Measurements from ENCODE around the gene MMP23B. TPM values are rescaled to one million over a fixed set of nuclear protein-coding genes. Genes with fewer than 3 reads are reported as not detected.
"Not testable (repeated sequence)": the region's sequence is repeated elsewhere in the genome, so short reads cannot be mapped to it uniquely, and the experiment has no call there.

The MMP23B gene
- total RNA-seq, 4 donors from 2014 or later, result 1.8 to 5.9 (median 4.1) TPM

- Histone ChIP-seq H3K4me1 (peaks cover 0 to 14% (median 4%) of the 10 kb centered on the region in 4 donors), H3K27ac (no peak overlapping the region), H3K27me3 (peaks cover 0 to 8% of the 10 kb centered on the region in 2 donors), H3K36me3 (no peaks in the 10 kb centered on the region), H3K4me3 (no peak overlapping the region), H3K9me3 (no peaks in the 10 kb centered on the region)
- DNase-seq, result no peak
- TF ChIP-seq, protein P1, sequence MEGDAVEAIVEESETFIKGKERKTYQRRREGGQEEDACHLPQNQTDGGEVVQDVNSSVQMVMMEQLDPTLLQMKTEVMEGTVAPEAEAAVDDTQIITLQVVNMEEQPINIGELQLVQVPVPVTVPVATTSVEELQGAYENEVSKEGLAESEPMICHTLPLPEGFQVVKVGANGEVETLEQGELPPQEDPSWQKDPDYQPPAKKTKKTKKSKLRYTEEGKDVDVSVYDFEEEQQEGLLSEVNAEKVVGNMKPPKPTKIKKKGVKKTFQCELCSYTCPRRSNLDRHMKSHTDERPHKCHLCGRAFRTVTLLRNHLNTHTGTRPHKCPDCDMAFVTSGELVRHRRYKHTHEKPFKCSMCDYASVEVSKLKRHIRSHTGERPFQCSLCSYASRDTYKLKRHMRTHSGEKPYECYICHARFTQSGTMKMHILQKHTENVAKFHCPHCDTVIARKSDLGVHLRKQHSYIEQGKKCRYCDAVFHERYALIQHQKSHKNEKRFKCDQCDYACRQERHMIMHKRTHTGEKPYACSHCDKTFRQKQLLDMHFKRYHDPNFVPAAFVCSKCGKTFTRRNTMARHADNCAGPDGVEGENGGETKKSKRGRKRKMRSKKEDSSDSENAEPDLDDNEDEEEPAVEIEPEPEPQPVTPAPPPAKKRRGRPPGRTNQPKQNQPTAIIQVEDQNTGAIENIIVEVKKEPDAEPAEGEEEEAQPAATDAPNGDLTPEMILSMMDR (IDR thresholded peaks at IDR 0.05), result no peak
- TF ChIP-seq POLR2A (IDR thresholded peaks at IDR 0.05), result no peak
Observed at GRCh38 chr1:1594602-1595260, 37.2 kb upstream of the MMP23B start.

DNA sequence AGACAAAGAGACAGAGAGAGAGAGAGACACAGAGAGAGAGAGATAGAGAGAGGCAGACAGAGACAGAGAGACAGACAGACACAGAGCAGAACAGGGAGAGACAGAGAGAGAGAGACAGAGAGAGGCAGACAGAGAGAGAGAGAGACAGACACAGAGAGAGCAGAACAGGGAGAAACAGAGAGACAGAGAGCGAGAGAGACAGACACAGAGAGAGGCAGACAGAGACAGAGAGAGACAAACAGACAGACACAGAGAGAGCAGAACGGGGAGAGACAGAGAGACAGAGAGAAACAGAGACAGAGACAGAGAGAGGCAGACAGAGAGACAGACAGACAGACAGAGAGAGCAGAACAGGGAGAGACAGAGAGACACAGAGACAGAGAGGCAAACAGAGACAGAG lies 36.6 kb upstream of the MMP23B start:
- H3K36me3 ChIP-seq, H3K4me3 ChIP-seq, H3K9me3 ChIP-seq, H3K27ac ChIP-seq, DNase-seq: not testable (repeated sequence)
- Histone ChIP-seq H3K27me3 (peaks cover 0 to 11% of the 10 kb centered on the region in 2 donors), H3K4me1 (peaks cover 0 to 17% (median 5%) of the 10 kb centered on the region in 4 donors)

DNA sequence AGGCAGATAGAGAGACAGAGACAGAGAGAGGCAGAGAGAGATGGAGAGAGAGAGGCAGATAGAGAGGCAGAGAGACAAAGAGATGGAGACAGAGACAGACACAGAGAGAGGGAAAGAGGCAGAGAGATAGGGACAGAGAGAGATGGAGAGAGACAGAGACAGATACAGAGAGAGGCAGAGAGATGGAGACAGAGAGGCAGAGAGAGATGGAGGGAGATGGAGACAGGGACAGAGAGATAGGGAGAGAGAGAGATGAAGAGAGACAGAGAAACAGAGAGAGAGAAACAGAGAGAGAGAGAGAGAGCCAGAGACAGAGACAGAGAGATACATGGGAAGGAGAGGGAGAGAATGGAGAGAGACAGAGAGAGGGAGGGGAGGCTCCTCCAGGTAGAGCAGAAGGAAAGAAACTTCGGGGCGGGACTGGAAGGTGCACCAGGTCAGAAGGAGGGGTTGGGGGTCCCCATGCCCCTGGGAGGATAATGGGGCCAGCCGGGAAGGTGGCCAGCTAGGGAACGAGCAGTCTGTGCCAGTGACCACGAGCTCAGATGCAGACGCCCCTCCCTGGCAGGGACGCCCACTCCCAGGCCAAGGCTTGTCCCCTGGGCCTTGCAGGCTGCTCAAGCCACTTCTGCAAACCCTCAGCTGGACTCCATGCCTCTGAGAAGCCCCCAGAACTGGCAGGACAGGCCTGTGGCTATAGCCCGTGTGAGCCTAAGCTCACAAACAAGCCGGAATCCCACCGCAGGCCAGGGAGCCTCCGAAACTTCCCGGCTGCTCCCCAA lies 35.3 kb upstream of the MMP23B start:
- no peak for DNase-seq
- H3K4me3 ChIP-seq, result no peak overlapping the region
- TF ChIP-seq, protein P1 (IDR thresholded peaks at IDR 0.05), result no peak
- peaks cover 0 to 14% of the 10 kb centered on the region in 2 donors for H3K27me3 ChIP-seq
- H3K9me3 ChIP-seq, result no peaks in the 10 kb centered on the region
- H3K36me3 ChIP-seq, result no peaks in the 10 kb centered on the region
- H3K27ac ChIP-seq, result no peak overlapping the region
- H3K4me1 ChIP-seq, result peaks cover 0 to 22% (median 6%) of the 10 kb centered on the region in 4 donors

DNA sequence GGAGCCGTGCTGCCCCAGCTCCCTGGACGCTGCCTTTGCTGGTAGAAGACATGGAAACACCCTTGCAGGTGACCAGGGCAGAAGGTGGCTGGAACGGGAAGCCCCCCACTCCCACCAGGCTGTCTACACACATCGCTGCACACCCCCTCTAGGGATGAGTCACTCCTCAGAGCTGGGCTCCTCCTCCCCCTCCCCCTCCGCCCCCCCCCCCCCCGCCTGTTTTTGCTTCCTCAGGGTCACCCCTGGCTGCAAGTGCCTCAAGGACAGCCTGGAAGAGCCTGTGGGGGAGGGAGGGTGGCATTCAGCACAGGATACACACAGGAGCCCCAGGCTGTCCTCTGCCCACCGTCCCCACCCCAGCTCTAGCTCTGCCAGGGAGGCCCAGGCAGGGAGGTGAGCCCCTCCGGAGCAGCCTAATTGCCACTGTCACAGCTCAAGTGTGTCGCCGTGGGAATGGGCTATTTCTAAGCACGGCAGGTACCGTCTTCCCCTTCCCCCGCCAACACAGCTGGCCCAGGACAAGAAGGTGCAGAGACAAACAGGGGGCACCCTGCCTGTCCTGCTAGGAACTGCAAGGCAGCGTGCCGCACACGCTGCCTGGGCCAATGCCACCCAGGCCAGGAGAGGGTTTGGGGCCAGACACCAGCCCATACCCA lies 34.6 kb upstream of the MMP23B start:
- Histone ChIP-seq H3K27me3 (peaks cover 0 to 14% of the 10 kb centered on the region in 2 donors), H3K4me3 (no peak overlapping the region), H3K27ac (no peak overlapping the region), H3K36me3 (no peaks in the 10 kb centered on the region), H3K9me3 (no peaks in the 10 kb centered on the region), H3K4me1 (peaks cover 0 to 22% (median 6%) of the 10 kb centered on the region in 4 donors)
- TF ChIP-seq POLR2A (IDR thresholded peaks at IDR 0.05), result no peak
- TF ChIP-seq, protein P1 (IDR thresholded peaks at IDR 0.05), result peak in 3 of 6 experiments; percentile 42 to 47 (median 46)
- peak in 1 of 3 donors; percentile 54 for DNase-seq

GRCh38 chr1:1598051-1598719 lies 33.8 kb upstream of the MMP23B start:
- no peak for TF ChIP-seq POLR2A (IDR thresholded peaks at IDR 0.05)
- TF ChIP-seq, protein P1 (IDR thresholded peaks at IDR 0.05), result no peak
- no peaks in the 10 kb centered on the region for H3K36me3 ChIP-seq
- no peak for DNase-seq
- peaks cover 0 to 22% (median 6%) of the 10 kb centered on the region in 4 donors for H3K4me1 ChIP-seq
- H3K9me3 ChIP-seq, result no peaks in the 10 kb centered on the region
- no peak overlapping the region for H3K4me3 ChIP-seq
- H3K27ac ChIP-seq, result no peak overlapping the region
- peaks cover 0 to 14% of the 10 kb centered on the region in 2 donors for H3K27me3 ChIP-seq

Measured in Peyer's patch (tissue), 4 donors.